Esophagus squamous epithelium (tissue), 5 donors: ENCODE measurements around the gene LRRC17. TPM values are rescaled to one million over a fixed set of nuclear protein-coding genes. Genes with fewer than 3 reads are reported as not detected.

Source experiments
- DNase-seq: peaks from one replicate; lab custom pipeline; 2025; lab: John Stamatoyannopoulos, UW
- H3K27ac ChIP-seq, 4 donors: fragments of 200-600 bp; sonication (generic); one replicate each; pipeline ENCODE4 v1.5.1; 2016 to 2019; ENCODE audit warnings: mild to moderate bottlenecking in 1 of 4
- H3K27me3 ChIP-seq, 4 donors: fragments of 200-600 bp; sonication (generic); 1 replicate in 3 of 4; 2 replicates in 1 of 4; pipeline versions ENCODE4 v1.5.1 to v1.6.0; 2017 to 2021; ENCODE audit warnings: antibody characterized with exemption in 1 of 4
- H3K36me3 ChIP-seq, 3 donors: fragments of 200-600 bp; sonication (generic); one replicate each; pipeline ENCODE4 v1.5.1; 2016 to 2019
- H3K4me1 ChIP-seq, 3 donors: fragments of 200-600 bp; sonication (generic); one replicate each; pipeline ENCODE4 v1.5.1; 2017 to 2019
- H3K4me3 ChIP-seq, 4 donors: fragments of 200-600 bp; sonication (generic); 1 replicate in 3 of 4; 2 replicates in 1 of 4; pipeline ENCODE4 v1.5.1; 2016 to 2019; ENCODE audit warnings: mild to moderate bottlenecking in 2 of 4, moderate library complexity in 1 of 4
- H3K9me3 ChIP-seq, 3 donors: fragments of 200-600 bp; sonication (generic); one replicate each; pipeline ENCODE4 v1.5.1; 2016 to 2019
- POLR2A ChIP-seq, 4 donors: fragments of 450-650 bp; IDR thresholded peaks; one replicate each; pipeline ENCODE4 v1.6.1; 2017; ENCODE audit warnings: antibody characterized with exemption in 4 of 4, mild to moderate bottlenecking in 4 of 4, moderate library complexity in 3 of 4
- WGBS, 2 donors: methylation state at CpG; one replicate each; pipeline ENCODE4 v1.1.5; 2018; 5-methylcytosine and 5-hydroxymethylcytosine counted together
- intact Hi-C: fragments of 100-400 bp; cut with DNase I; formaldehyde crosslinking; loops from one replicate; pipeline ENCODE4 v1.15.0; 2022
- total RNA-seq, 4 donors: library from RNA; depleted of rRNA; stranded (reverse); fragments of >200 nt; gene quantifications; one replicate each; pipeline ENCODE4 v1.1.0, GENCODE V29; 2016
- TF ChIP-seq, protein P1 (sequence below), 6 experiments: fragments of 450-650 bp in 4 of 6; fragments of 200-600 bp in 2 of 6; sonication (generic) in 2 of 6; IDR thresholded peaks; one replicate each; pipeline ENCODE4 v1.5.1; 2016 to 2019; ENCODE audit warnings: antibody characterized with exemption in 6 of 6, mild to moderate bottlenecking in 4 of 6, moderate library complexity in 4 of 6
- donor health status: DM: yes; HTN: yes; CAD: no.

The LRRC17 gene
- total RNA-seq, 4 donors from 2014 or later = 0.26 to 2.5 (median 1.1) TPM; not detected in 1

DNA sequence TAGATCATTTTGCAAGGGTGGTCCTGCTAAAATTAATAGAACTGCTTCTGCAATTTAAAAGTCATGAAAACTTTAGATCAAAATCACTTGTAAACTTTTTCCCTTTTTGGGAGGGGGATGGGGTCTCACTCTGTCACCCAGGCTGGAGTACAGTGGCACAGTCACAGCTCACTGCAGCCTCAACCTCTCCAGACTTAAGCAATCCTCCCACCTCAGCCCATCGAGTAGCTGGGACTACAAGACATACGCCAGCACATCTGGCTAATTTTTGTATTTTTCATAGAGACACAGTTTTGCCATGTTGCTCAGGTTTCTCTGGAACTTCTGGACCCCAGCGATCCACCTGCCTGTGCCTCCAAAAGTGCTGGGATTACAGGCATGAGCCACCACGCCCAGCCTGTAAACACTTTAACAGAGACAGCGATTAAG is 79.7 kb downstream of the LRRC17 start:
- Histone ChIP-seq H3K27me3 (no peaks in the 10 kb centered on the region), H3K27ac (peak overlapping the region in 3 of 4 donors; percentile 40 to 68 (median 40)), H3K36me3 (no peaks in the 10 kb centered on the region), H3K4me1 (peaks cover 0 to 34% (median 19%) of the 10 kb centered on the region in 3 donors), H3K4me3 (no peak overlapping the region), H3K9me3 (no peaks in the 10 kb centered on the region)
- WGBS, 2 donors = 72 to 88% methylated on average over 5 of the region's 5 CpGs
- intact Hi-C loops = no loop called here
- no peak for DNase-seq
- TF ChIP-seq POLR2A (IDR thresholded peaks at IDR 0.05) = no peak
- TF ChIP-seq, protein P1, sequence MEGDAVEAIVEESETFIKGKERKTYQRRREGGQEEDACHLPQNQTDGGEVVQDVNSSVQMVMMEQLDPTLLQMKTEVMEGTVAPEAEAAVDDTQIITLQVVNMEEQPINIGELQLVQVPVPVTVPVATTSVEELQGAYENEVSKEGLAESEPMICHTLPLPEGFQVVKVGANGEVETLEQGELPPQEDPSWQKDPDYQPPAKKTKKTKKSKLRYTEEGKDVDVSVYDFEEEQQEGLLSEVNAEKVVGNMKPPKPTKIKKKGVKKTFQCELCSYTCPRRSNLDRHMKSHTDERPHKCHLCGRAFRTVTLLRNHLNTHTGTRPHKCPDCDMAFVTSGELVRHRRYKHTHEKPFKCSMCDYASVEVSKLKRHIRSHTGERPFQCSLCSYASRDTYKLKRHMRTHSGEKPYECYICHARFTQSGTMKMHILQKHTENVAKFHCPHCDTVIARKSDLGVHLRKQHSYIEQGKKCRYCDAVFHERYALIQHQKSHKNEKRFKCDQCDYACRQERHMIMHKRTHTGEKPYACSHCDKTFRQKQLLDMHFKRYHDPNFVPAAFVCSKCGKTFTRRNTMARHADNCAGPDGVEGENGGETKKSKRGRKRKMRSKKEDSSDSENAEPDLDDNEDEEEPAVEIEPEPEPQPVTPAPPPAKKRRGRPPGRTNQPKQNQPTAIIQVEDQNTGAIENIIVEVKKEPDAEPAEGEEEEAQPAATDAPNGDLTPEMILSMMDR (IDR thresholded peaks at IDR 0.05) = no peak

- DNase-seq = no peak
- Histone ChIP-seq H3K36me3 (no peaks in the 10 kb centered on the region), H3K9me3 (no peaks in the 10 kb centered on the region), H3K27me3 (no peaks in the 10 kb centered on the region), H3K4me1 (peaks cover 0 to 34% (median 19%) of the 10 kb centered on the region in 3 donors), H3K27ac (peak overlapping the region in 3 of 4 donors; percentile 40 to 68 (median 40)), H3K4me3 (no peak overlapping the region)
- TF ChIP-seq POLR2A (IDR thresholded peaks at IDR 0.05) = no peak
- TF ChIP-seq, protein P1 (IDR thresholded peaks at IDR 0.05) = no peak
- WGBS, 2 donors = 9 to 16% methylated on average over 2 of the region's 2 CpGs
- intact Hi-C loops = no loop called here
These were observed 80.3 kb downstream of the LRRC17 start for GRCh38 chr7:102992938-102993717.

DNA sequence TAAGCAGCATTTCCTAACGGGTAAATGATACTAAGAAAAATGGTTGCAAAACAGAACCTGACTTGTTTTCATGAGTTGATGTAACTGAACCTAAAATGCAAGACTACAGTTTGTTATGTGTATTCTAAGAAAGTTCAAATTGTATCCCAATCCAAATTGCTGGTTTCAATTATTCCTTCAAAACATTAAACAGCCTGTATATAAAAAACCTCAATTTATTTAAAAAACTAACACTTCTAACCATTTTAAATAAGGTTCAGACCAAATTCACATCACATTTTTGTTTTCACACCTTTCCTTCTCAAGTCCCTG is 80.9 kb downstream of the LRRC17 start:
- TF ChIP-seq POLR2A (IDR thresholded peaks at IDR 0.05) = no peak
- TF ChIP-seq, protein P1 (IDR thresholded peaks at IDR 0.05) = no peak
- peak overlapping the region in 2 of 4 donors; percentile 40 for H3K27ac ChIP-seq
- no peak for DNase-seq
- peaks cover 0 to 34% (median 19%) of the 10 kb centered on the region in 3 donors for H3K4me1 ChIP-seq
- H3K9me3 ChIP-seq = no peaks in the 10 kb centered on the region
- no peaks in the 10 kb centered on the region for H3K36me3 ChIP-seq
- H3K27me3 ChIP-seq = no peaks in the 10 kb centered on the region
- H3K4me3 ChIP-seq = no peak overlapping the region
- WGBS, 2 donors = 13 to 26% methylated on average over 1 of the region's 1 CpG
- intact Hi-C loops = no loop called here

DNA sequence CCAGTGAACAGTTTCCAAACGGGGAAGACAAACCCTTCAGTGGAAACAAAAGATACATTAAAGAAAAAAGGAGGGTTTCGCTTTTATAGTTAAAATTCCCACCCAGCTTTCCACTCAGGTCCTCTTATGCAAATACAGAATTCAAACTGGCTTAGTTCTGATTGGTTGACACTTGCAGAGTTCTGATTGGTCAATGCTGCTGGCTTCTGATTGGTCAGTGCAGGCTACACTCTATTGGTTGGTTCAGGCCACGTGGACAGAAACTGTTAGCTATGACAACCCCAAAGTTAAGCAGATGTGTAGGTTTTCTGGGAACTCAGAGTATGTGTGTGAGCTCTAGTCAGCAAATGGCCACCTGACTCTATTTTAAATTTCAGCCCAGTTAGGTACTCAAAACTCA is 81.8 kb downstream of the LRRC17 start:
- DNase-seq = no peak
- no peak overlapping the region for H3K4me3 ChIP-seq
- no peaks in the 10 kb centered on the region for H3K27me3 ChIP-seq
- H3K9me3 ChIP-seq = no peaks in the 10 kb centered on the region
- intact Hi-C loops = no loop called here
- H3K4me1 ChIP-seq = peaks cover 0 to 34% (median 19%) of the 10 kb centered on the region in 3 donors
- TF ChIP-seq POLR2A (IDR thresholded peaks at IDR 0.05) = no peak
- TF ChIP-seq, protein P1 (IDR thresholded peaks at IDR 0.05) = no peak
- no peak overlapping the region for H3K27ac ChIP-seq
- WGBS, 2 donors = 76 to 88% methylated on average over 3 of the region's 3 CpGs
- no peaks in the 10 kb centered on the region for H3K36me3 ChIP-seq

Other genes with a start within 250 kb of the LRRC17 start
- gene POLR2J2, start 241.3 kb upstream of the LRRC17 start, total RNA-seq = 1 to 10 TPM in 3 of 4 donors, not detected in 1; 1.5 to 6.7 (median 2.1) TPM
- gene FAM185A, start 164.0 kb upstream of the LRRC17 start, total RNA-seq = 10 to 100 TPM in 2 of 4 donors, 1 to 10 TPM in 2; 8.5 to 16.3 (median 11.7) TPM
- gene FBXL13, start 161.8 kb downstream of the LRRC17 start, total RNA-seq = under 1 TPM; 0.40 to 0.95 (median 0.51) TPM
- gene ARMC10, start 162.1 kb downstream of the LRRC17 start, total RNA-seq = 10 to 100 TPM; 21.0 to 42.5 (median 36.6) TPM
- gene NAPEPLD, start 236.1 kb downstream of the LRRC17 start, total RNA-seq = 1 to 10 TPM; 1.5 to 8.4 (median 4.7) TPM